H9 (cell line): Measurements from ENCODE around the gene RUNX1. TPM values are rescaled to one million over a fixed set of nuclear protein-coding genes. Genes with fewer than 3 reads are reported as not detected.

ENCODE experiments used
- DNase-seq: peaks from one replicate; pipeline ENCODE4 v3.0.0-alpha.2; 2017
- H2AFZ ChIP-seq: one replicate; pipeline ENCODE4 v1.6.1; 2013; ENCODE audit warnings: mild to moderate bottlenecking, low read length, control low read depth, moderate library complexity
- H2AK5ac ChIP-seq: 2 replicates; pipeline ENCODE4 v1.6.1; 2013; ENCODE audit warnings: low read length, control low read depth, mixed read lengths; ENCODE audit not compliant: insufficient read length
- H2BK120ac ChIP-seq: one replicate; pipeline ENCODE4 v1.6.1; 2013; ENCODE audit warnings: low read depth, mild to moderate bottlenecking, low read length, control low read depth, inconsistent platforms; ENCODE audit not compliant: poor library complexity, severe bottlenecking
- H2BK12ac ChIP-seq: 2 replicates; pipeline ENCODE4 v1.6.1; 2013; ENCODE audit warnings: low read length, control low read depth, mixed read lengths, low read depth; ENCODE audit not compliant: insufficient read length
- H2BK15ac ChIP-seq: 2 replicates; pipeline ENCODE4 v1.6.1; 2013; ENCODE audit warnings: low read depth, low read length, control low read depth
- H2BK20ac ChIP-seq: one replicate; pipeline ENCODE4 v1.6.1; 2013; ENCODE audit warnings: low read depth, mild to moderate bottlenecking, low read length, control low read depth, inconsistent platforms; ENCODE audit not compliant: poor library complexity, severe bottlenecking
- H2BK5ac ChIP-seq: 2 replicates; pipeline ENCODE4 v1.6.1; 2013; ENCODE audit warnings: low read length, control low read depth, mixed read lengths; ENCODE audit not compliant: insufficient read length
- H3K14ac ChIP-seq: 2 replicates; pipeline ENCODE4 v1.6.1; 2013; ENCODE audit warnings: low read length, control low read depth; ENCODE audit not compliant: insufficient read depth
- H3K18ac ChIP-seq: 2 replicates; pipeline ENCODE4 v1.6.1; 2013; ENCODE audit warnings: low read depth, mild to moderate bottlenecking, mixed read lengths, low read length, control low read depth; ENCODE audit not compliant: insufficient read length
- H3K23ac ChIP-seq: 2 replicates; pipeline ENCODE4 v1.6.1; 2013; ENCODE audit warnings: low read length, control low read depth, mixed read lengths, low read depth; ENCODE audit not compliant: insufficient read length
- H3K23me2 ChIP-seq: 2 replicates; pipeline ENCODE4 v1.6.1; 2013; ENCODE audit warnings: low read depth, mild to moderate bottlenecking, mixed read lengths, low read length, control low read depth; ENCODE audit not compliant: insufficient read length, poor library complexity, severe bottlenecking
- H3K27ac ChIP-seq: 2 replicates; pipeline ENCODE4 v1.5.1; 2013; ENCODE audit warnings: low read length, control low read depth, mixed read lengths, low read depth; ENCODE audit not compliant: insufficient read length
- H3K27me3 ChIP-seq: 2 replicates; pipeline ENCODE4 v1.6.1; 2013; ENCODE audit warnings: low read length, control low read depth, inconsistent platforms; ENCODE audit not compliant: insufficient read depth
- H3K4ac ChIP-seq: 2 replicates; pipeline ENCODE4 v1.6.1; 2013; ENCODE audit warnings: low read depth, mild to moderate bottlenecking, control low read depth, inconsistent platforms, low read length, moderate library complexity
- H3K4me1 ChIP-seq: 2 replicates; pipeline ENCODE4 v1.6.1; 2013; ENCODE audit warnings: low read length, control low read depth, inconsistent platforms; ENCODE audit not compliant: insufficient read depth
- H3K4me2 ChIP-seq: 2 replicates; pipeline ENCODE4 v1.6.1; 2013; ENCODE audit warnings: low read length, control low read depth, mixed read lengths; ENCODE audit not compliant: insufficient read length, insufficient read depth
- H3K56ac ChIP-seq: 2 replicates; pipeline ENCODE4 v1.6.1; 2013; ENCODE audit warnings: low read depth, mild to moderate bottlenecking, mixed read lengths, low read length, control low read depth; ENCODE audit not compliant: insufficient read length
- H3K79me1 ChIP-seq: 2 replicates; pipeline ENCODE4 v1.6.1; 2013; ENCODE audit warnings: low read depth, mild to moderate bottlenecking, moderate library complexity, low read length, control low read depth, inconsistent platforms; ENCODE audit not compliant: insufficient read depth, poor library complexity, severe bottlenecking
- H3K79me2 ChIP-seq: 2 replicates; pipeline ENCODE4 v1.6.1; 2013; ENCODE audit warnings: low read length, control low read depth, inconsistent platforms; ENCODE audit not compliant: insufficient read depth
- H3K9ac ChIP-seq: 2 replicates; pipeline ENCODE4 v1.6.1; 2013; ENCODE audit warnings: low read length, control low read depth, mixed read lengths; ENCODE audit not compliant: insufficient read length; ENCODE audit errors: extremely low read depth
- H3K9me3 ChIP-seq: one replicate; pipeline ENCODE4 v1.6.1; 2013; ENCODE audit warnings: low read depth, low read length, inconsistent platforms; ENCODE audit not compliant: control insufficient read depth
- H3T11ph ChIP-seq: one replicate; pipeline ENCODE4 v1.6.1; 2013; ENCODE audit warnings: mild to moderate bottlenecking, low read length, control low read depth, inconsistent platforms
- H4K20me1 ChIP-seq: one replicate; pipeline ENCODE4 v1.6.1; 2013; ENCODE audit not compliant: control insufficient read depth, insufficient read length, insufficient read depth
- H4K5ac ChIP-seq: 2 replicates; pipeline ENCODE4 v1.6.1; 2013; ENCODE audit warnings: low read depth, mild to moderate bottlenecking, mixed read lengths, low read length, control low read depth; ENCODE audit not compliant: insufficient read length
- H4K8ac ChIP-seq: replicated peaks from 2 replicates; pipeline ENCODE4 v1.6.1; 2013; ENCODE audit warnings: low read length, control low read depth, mixed read lengths, low read depth; ENCODE audit not compliant: insufficient read length
- H4K91ac ChIP-seq: 2 replicates; pipeline ENCODE4 v1.6.1; 2013; ENCODE audit warnings: low read depth, mild to moderate bottlenecking, moderate library complexity, mixed read lengths, low read length, control low read depth; ENCODE audit not compliant: insufficient read length
- H3K27ac Mint-ChIP-seq, 3 experiments: 2 replicates in 2 of 3; 3 replicates in 1 of 3; pipeline ENCODE4 v1.8.0; 2020 to 2021; ENCODE audit warnings: mixed read lengths in 3 of 3, mild to moderate bottlenecking in 1 of 3, moderate library complexity in 1 of 3
- H3K27me3 Mint-ChIP-seq: 2 replicates; pipeline ENCODE4 v1.8.0; 2021; ENCODE audit warnings: low read depth, mild to moderate bottlenecking, moderate library complexity, mixed read lengths
- H3K36me3 Mint-ChIP-seq, 3 experiments: 2 replicates in 2 of 3; 3 replicates in 1 of 3; pipeline ENCODE4 v1.8.0; 2020 to 2021; ENCODE audit warnings: low read depth in 3 of 3, mixed read lengths in 3 of 3; ENCODE audit not compliant: insufficient read depth in 1 of 3
- H3K4me1 Mint-ChIP-seq, 2 experiments: 2 replicates each; pipeline ENCODE4 v1.8.0; 2020; ENCODE audit warnings: mixed read lengths in 2 of 2
- H3K4me3 Mint-ChIP-seq, 2 experiments: 2 replicates in 1 of 2; 3 replicates in 1 of 2; pipeline ENCODE4 v1.8.0; 2020 to 2021; ENCODE audit warnings: mild to moderate bottlenecking in 2 of 2, mixed read lengths in 2 of 2, moderate library complexity in 1 of 2
- H3K9me3 Mint-ChIP-seq, 2 experiments: 2 replicates in 1 of 2; 3 replicates in 1 of 2; pipeline ENCODE4 v1.8.0; 2020; ENCODE audit warnings: mild to moderate bottlenecking in 2 of 2, mixed read lengths in 2 of 2, moderate library complexity in 1 of 2
- WGBS: extraction: QIAGEN DNeasy Blood & Tissue Kit; methylation state at CpG from one replicate; pipeline ENCODE4 v1.1.7; 2013; ENCODE audit warnings: missing lambda C conversion rate, low lambda C conversion rate, mixed read lengths; ENCODE audit not compliant: insufficient read length; ENCODE audit errors: extremely low coverage; 5-methylcytosine and 5-hydroxymethylcytosine counted together
- total RNA-seq: library from RNA; stranded (reverse); gene quantifications from 2 replicates; pipeline ENCODE4 v1.2.1, GENCODE V29; 2021
- TF ChIP-seq, protein P1 (sequence below): fragments of 200-600 bp; sonication (generic); conservative IDR thresholded peaks from 3 replicates; pipeline ENCODE4 v1.8.0; 2021; ENCODE audit warnings: antibody characterized with exemption, mild to moderate bottlenecking

RUNX1 gene
- total RNA-seq, 1 experiment from 2014 or later: 0.72 TPM

DNA sequence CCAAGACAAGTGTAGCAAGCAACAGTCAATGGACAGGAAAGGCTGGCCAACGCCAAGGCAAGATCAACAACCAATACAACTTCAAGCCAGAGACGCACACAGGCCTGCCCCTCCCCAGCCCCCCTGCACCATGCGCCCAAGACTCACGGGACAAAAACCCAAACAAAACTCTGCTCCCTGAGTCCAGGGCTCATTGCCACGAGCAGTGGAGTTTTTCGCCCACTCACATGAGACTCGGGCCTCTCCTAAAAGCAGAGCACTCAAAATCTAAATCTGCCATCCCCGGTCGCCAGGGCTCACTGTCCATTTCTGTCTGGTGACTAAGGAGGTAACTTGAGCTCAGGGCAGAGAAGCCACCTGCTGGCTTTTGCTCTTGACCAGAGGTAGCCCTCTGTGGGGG is 205.5 kb downstream of the RUNX1 start:
- Histone ChIP-seq H3K27me3 (no peaks in the 10 kb centered on the region), H2AFZ (no peak overlapping the region), H3K79me2 (no peaks in the 10 kb centered on the region), H2AK5ac (no peak overlapping the region), H2BK120ac (no peak overlapping the region), H4K5ac (no peak overlapping the region), H4K20me1 (no peaks in the 10 kb centered on the region), H2BK15ac (no peak overlapping the region), H2BK5ac (no peak overlapping the region), H4K91ac (no peak overlapping the region), H3K56ac (no peak overlapping the region), H3K4me2 (no peak overlapping the region), H2BK20ac (peak overlapping the region; percentile 29), H3K4me1 (no peaks in the 10 kb centered on the region; the same call in 1 of the 2 replicates), H3K9me3 (no peaks in the 10 kb centered on the region), H3K79me1 (no peaks in the 10 kb centered on the region), H3K4ac (no peak overlapping the region), H3T11ph (no peak overlapping the region), H3K14ac (no peak overlapping the region), H3K9ac (no peak overlapping the region), H3K27ac (no peak overlapping the region), H2BK12ac (no peak overlapping the region), H3K23ac (no peak overlapping the region), H3K23me2 (no peaks in the 10 kb centered on the region), H3K18ac (peak overlapping the region; percentile 19), H4K8ac (no peak overlapping the region)
- Mint-ChIP-seq H3K36me3 (no peaks in the 10 kb centered on the region), H3K27ac (no peak overlapping the region), H3K27me3 (peaks cover 31% of the 10 kb centered on the region), H3K9me3 (no peaks in the 10 kb centered on the region), H3K4me3 (no peak overlapping the region), H3K4me1 (peaks cover 39 to 45% of the 10 kb centered on the region in 2 experiments)
- TF ChIP-seq, protein P1, sequence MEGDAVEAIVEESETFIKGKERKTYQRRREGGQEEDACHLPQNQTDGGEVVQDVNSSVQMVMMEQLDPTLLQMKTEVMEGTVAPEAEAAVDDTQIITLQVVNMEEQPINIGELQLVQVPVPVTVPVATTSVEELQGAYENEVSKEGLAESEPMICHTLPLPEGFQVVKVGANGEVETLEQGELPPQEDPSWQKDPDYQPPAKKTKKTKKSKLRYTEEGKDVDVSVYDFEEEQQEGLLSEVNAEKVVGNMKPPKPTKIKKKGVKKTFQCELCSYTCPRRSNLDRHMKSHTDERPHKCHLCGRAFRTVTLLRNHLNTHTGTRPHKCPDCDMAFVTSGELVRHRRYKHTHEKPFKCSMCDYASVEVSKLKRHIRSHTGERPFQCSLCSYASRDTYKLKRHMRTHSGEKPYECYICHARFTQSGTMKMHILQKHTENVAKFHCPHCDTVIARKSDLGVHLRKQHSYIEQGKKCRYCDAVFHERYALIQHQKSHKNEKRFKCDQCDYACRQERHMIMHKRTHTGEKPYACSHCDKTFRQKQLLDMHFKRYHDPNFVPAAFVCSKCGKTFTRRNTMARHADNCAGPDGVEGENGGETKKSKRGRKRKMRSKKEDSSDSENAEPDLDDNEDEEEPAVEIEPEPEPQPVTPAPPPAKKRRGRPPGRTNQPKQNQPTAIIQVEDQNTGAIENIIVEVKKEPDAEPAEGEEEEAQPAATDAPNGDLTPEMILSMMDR: no peak
- no CpG with 5 or more reads among the region's 9 CpGs for WGBS
- no peak for DNase-seq
